Endothelial cell of umbilical vein (primary cell): ENCODE results near the gene PLCH1. TPM values are rescaled to one million over a fixed set of nuclear protein-coding genes. Genes with fewer than 3 reads are reported as not detected.

Source experiments
- BruUV-seq: library from RNA; stranded (reverse); fragments of 400-500 nt; replicated peaks from 2 replicates; lab custom pipeline; 2021; lab: Mats Ljungman, UMichigan
- CTCF ChIA-PET: fragments of 300-600, 350-600 bp; sonication (Branson Sonifier 250); formaldehyde crosslinking; loops from one replicate; lab custom pipeline; 2021; ENCODE audit warnings: antibody characterized with exemption, inconsistent platforms; lab: Charles Lee
- POLR2A ChIA-PET: fragments of 300-600, 350-600 bp; sonication (Branson Sonifier 250); formaldehyde crosslinking; loops from one replicate; lab custom pipeline; 2021; ENCODE audit warnings: antibody characterized with exemption, inconsistent platforms; lab: Charles Lee
- DNase-seq: peaks from one replicate; pipeline ENCODE4 v3.0.0-alpha.2; 2011; ENCODE audit warnings: low read depth, low spot score
- FAIRE-seq: peaks from 2 replicates; lab custom pipeline; 2011; peaks lifted over from hg19 to GRCh38; lab: Jason Lieb, UNC
- H2AFZ ChIP-seq: 2 replicates; pipeline ENCODE4 v1.6.0; 2012; ENCODE audit warnings: low read depth, low read length, control low read depth, inconsistent platforms
- H3K27ac ChIP-seq: 2 replicates; pipeline ENCODE4 v1.5.1; 2011; ENCODE audit warnings: low read depth, mild to moderate bottlenecking, control low read depth, low read length, moderate library complexity; ENCODE audit not compliant: insufficient read depth
- H3K27me3 ChIP-seq, 2 experiments: 2 replicates each; pipeline versions ENCODE4 v1.6.0 to v1.6.1; 2011; ENCODE audit warnings: low read length in 2 of 2, mixed read lengths in 1 of 2; ENCODE audit not compliant: control insufficient read depth in 2 of 2, insufficient read depth in 2 of 2
- H3K36me3 ChIP-seq, 2 experiments: 2 replicates in 1 of 2; 3 replicates in 1 of 2; pipeline ENCODE4 v1.5.1; 2011; ENCODE audit warnings: low read length in 2 of 2, mild to moderate bottlenecking in 1 of 2, moderate library complexity in 1 of 2; ENCODE audit not compliant: control insufficient read depth in 2 of 2, insufficient read depth in 2 of 2; ENCODE audit errors: extremely low read depth in 1 of 2
- H3K4me1 ChIP-seq: 3 replicates; pipeline ENCODE4 v1.5.1; 2011; ENCODE audit warnings: mild to moderate bottlenecking, low read length; ENCODE audit not compliant: control insufficient read depth, insufficient read depth; ENCODE audit errors: extremely low read depth
- H3K4me2 ChIP-seq: 2 replicates; pipeline ENCODE4 v1.6.1; 2011; ENCODE audit warnings: low read length, control low read depth, mixed read lengths; ENCODE audit not compliant: insufficient read depth
- H3K4me3 ChIP-seq, 3 experiments: fragments of 200-600 bp in 1 of 3; sonication (generic), shearing (Covaris generic) in 1 of 3; replicated peaks in 1 of 3; 2 replicates each; pipeline ENCODE4 v1.5.1; 2011 to 2016; ENCODE audit warnings: control low read depth in 3 of 3, low read length in 3 of 3, mild to moderate bottlenecking in 2 of 3, inconsistent platforms in 1 of 3, low read depth in 1 of 3, moderate library complexity in 1 of 3; ENCODE audit not compliant: insufficient read depth in 1 of 3
- H3K79me2 ChIP-seq: 2 replicates; pipeline ENCODE4 v1.6.0; 2012; ENCODE audit warnings: low read length, inconsistent platforms; ENCODE audit not compliant: control insufficient read depth, insufficient read depth
- H3K9ac ChIP-seq: replicated peaks from 2 replicates; pipeline ENCODE3; 2011; ENCODE audit warnings: low read length, control low read depth; ENCODE audit not compliant: insufficient read depth; ENCODE audit errors: extremely low read depth
- H3K9me1 ChIP-seq: replicated peaks from 3 replicates; pipeline ENCODE4 v1.6.0; 2011; ENCODE audit warnings: mild to moderate bottlenecking, low read length; ENCODE audit not compliant: control insufficient read depth, insufficient read depth; ENCODE audit errors: extremely low read depth
- H3K9me3 ChIP-seq: replicated peaks from 2 replicates; pipeline ENCODE4 v1.5.1; 2012; ENCODE audit warnings: low read length, inconsistent platforms; ENCODE audit not compliant: control insufficient read depth, insufficient read depth
- H4K20me1 ChIP-seq: replicated peaks from 2 replicates; pipeline ENCODE3; 2011; ENCODE audit warnings: mild to moderate bottlenecking, low read length; ENCODE audit not compliant: control insufficient read depth, insufficient read depth; ENCODE audit errors: extremely low read depth
- CTCF ChIP-seq, 2 donors: IDR thresholded peaks; 1 replicate in 1 of 2; 2 replicates in 1 of 2; pipeline ENCODE4 v1.5.1; 2011; ENCODE audit warnings: low read length in 2 of 2, mild to moderate bottlenecking in 2 of 2, moderate library complexity in 2 of 2, control low read depth in 1 of 2, inconsistent platforms in 1 of 2, low read depth in 1 of 2; ENCODE audit not compliant: insufficient read depth in 1 of 2; ENCODE audit errors: extremely low read depth in 1 of 2
- EZH2 ChIP-seq: IDR thresholded peaks from 2 replicates; pipeline ENCODE4 v1.6.1; 2012; ENCODE audit warnings: borderline replicate concordance, low read depth, mild to moderate bottlenecking, moderate library complexity, low read length, inconsistent platforms; ENCODE audit not compliant: severe bottlenecking
- FOS ChIP-seq: IDR thresholded peaks from 2 replicates; pipeline ENCODE4 v1.6.1; 2011; ENCODE audit warnings: mild to moderate bottlenecking, low read length, moderate library complexity, borderline replicate concordance; ENCODE audit not compliant: insufficient read depth
- GATA2 ChIP-seq: IDR thresholded peaks from 2 replicates; pipeline ENCODE4 v1.7.0; 2011; ENCODE audit warnings: low read depth, mild to moderate bottlenecking, moderate library complexity, mixed read lengths, low read length; ENCODE audit not compliant: insufficient read length, insufficient read depth
- JUN ChIP-seq: IDR thresholded peaks from 2 replicates; pipeline ENCODE4 v1.6.1; 2011; ENCODE audit warnings: borderline replicate concordance, low read depth; ENCODE audit not compliant: insufficient read length, insufficient read depth
- MAX ChIP-seq: IDR thresholded peaks from 2 replicates; pipeline ENCODE4 v1.6.1; 2011; ENCODE audit not compliant: insufficient read depth, insufficient read length
- MYC ChIP-seq: IDR thresholded peaks from one replicate; pipeline ENCODE4 v1.6.1; 2011; ENCODE audit warnings: mild to moderate bottlenecking, low read depth, low read length
- POLR2A ChIP-seq: IDR thresholded peaks from 2 replicates; pipeline ENCODE4 v1.6.1; 2012; ENCODE audit warnings: low read depth, mild to moderate bottlenecking, control low read depth, low read length
- POLR2AphosphoS5 ChIP-seq: IDR thresholded peaks from 2 replicates; pipeline ENCODE4 v1.6.1; 2012; ENCODE audit warnings: low read depth, mild to moderate bottlenecking, control low read depth, low read length, moderate library complexity; ENCODE audit not compliant: insufficient read depth
- dilution Hi-C: fragments of 300-500 bp; cut with MboI; formaldehyde crosslinking; loops from one replicate; pipeline ENCODE4 v1.15.0; 2019; ENCODE audit warnings: low sequenced_read_pairs; ENCODE audit not compliant: extremely low pct_ligation_motif_present
- intact Hi-C: fragments of 100-400 bp; cut with micrococcal nuclease; formaldehyde crosslinking; loops from one replicate; pipeline ENCODE4 v1.10.0; 2022
- polyA plus RNA-seq, 4 experiments: library from polyadenylated mRNA; depleted of rRNA in 3 of 4; stranded (reverse) in 3 of 4; unstranded in 1 of 4; fragments of >200 nt; gene quantifications; 2 replicates each; pipeline versions ENCODE4 v1.2.1 to v1.2.3, GENCODE V29; 2011 to 2012; ENCODE audit warnings: missing spikeins in 1 of 4
- total RNA-seq: library from RNA; stranded (reverse); gene quantifications from 2 replicates; pipeline ENCODE4 v1.2.3, GENCODE V29; 2021

Gene PLCH1
- total and polyA plus RNA-seq, 2 donors (not counting 3 experiments of a cell fraction or from before 2014, with no cell fraction given): 0.03 TPM; not detected in 1

GRCh38 chr3:155736381-155736780, 8.5 kb downstream of the PLCH1 start:
- H3K4me2 ChIP-seq: no peak overlapping the region
- no peak overlapping the region for H3K4me3 ChIP-seq
- no peaks in the 10 kb centered on the region for H3K36me3 ChIP-seq
- POLR2A ChIA-PET: no interaction called here
- no TSS peak for BruUV-seq
- no peak for DNase-seq
- intact Hi-C loops (no loop called here), dilution Hi-C loops (no loop called here)
- H3K4me1 ChIP-seq: no peaks in the 10 kb centered on the region
- no peak overlapping the region for H2AFZ ChIP-seq
- H3K9me1 ChIP-seq: no peaks in the 10 kb centered on the region
- H3K9me3 ChIP-seq: no peaks in the 10 kb centered on the region
- H3K9ac ChIP-seq: no peak overlapping the region
- no peak for FAIRE-seq
- TF ChIP-seq GATA2 (no peak), JUN (no peak), POLR2A (no peak), POLR2AphosphoS5 (no peak), MAX (no peak), FOS (no peak), EZH2 (no peak), CTCF (IDR thresholded peaks at IDR 0.05; ENCODE audit: extremely low read depth in 1 of 2, insufficient read depth in 1 of 2, low read depth in 1 of 2, low read length in 2 of 2) (no peak), MYC (no peak)
- H4K20me1 ChIP-seq: no peaks in the 10 kb centered on the region
- peaks cover 7 to 10% of the 10 kb centered on the region in 2 experiments for H3K27me3 ChIP-seq
- no peaks in the 10 kb centered on the region for H3K79me2 ChIP-seq
- CTCF ChIA-PET: no interaction called here
- H3K27ac ChIP-seq: no peak overlapping the region
